Activated naive CD4-positive, alpha-beta T cell treated with anti-CD3 and anti-CD28 coated beads, Interleukin-2, amount 10 ng/mL, durations not matched to agents 7 days and 5 days (primary cell): ENCODE results near the gene ISCU.

Experiments
- CTCF ChIA-PET: fragments of 350-600 bp; sonication (Branson Sonifier 250); formaldehyde crosslinking; loops from one replicate; lab custom pipeline; 2021; ENCODE audit warnings: antibody characterized with exemption; lab: Charles Lee
- DNase-seq: peaks from one replicate; pipeline ENCODE4 v3.0.0-alpha.2; 2020
- H3K27ac Mint-ChIP-seq: one replicate; pipeline ENCODE4 v1.8.0; 2021; ENCODE audit warnings: mild to moderate bottlenecking, moderate library complexity, mixed read lengths
- H3K27me3 Mint-ChIP-seq: one replicate; pipeline ENCODE4 v1.8.0; 2021; ENCODE audit warnings: mild to moderate bottlenecking, mixed read lengths
- H3K36me3 Mint-ChIP-seq: one replicate; pipeline ENCODE4 v1.8.0; 2021; ENCODE audit warnings: mixed read lengths
- H3K4me1 Mint-ChIP-seq: one replicate; pipeline ENCODE4 v1.8.0; 2021; ENCODE audit warnings: mixed read lengths
- H3K4me3 Mint-ChIP-seq: one replicate; pipeline ENCODE4 v1.8.0; 2021; ENCODE audit warnings: mild to moderate bottlenecking, moderate library complexity, mixed read lengths
- H3K9me3 Mint-ChIP-seq: one replicate; pipeline ENCODE4 v1.8.0; 2021; ENCODE audit warnings: mixed read lengths

ISCU gene

GRCh38 chr12:108602976-108603704 lies 40.7 kb downstream of the ISCU start:
- no peak overlapping the region for H3K4me3 Mint-ChIP-seq
- no peak for DNase-seq
- CTCF ChIA-PET: no interaction called here
- H3K36me3 Mint-ChIP-seq: no peaks in the 10 kb centered on the region
- H3K4me1 Mint-ChIP-seq: no peaks in the 10 kb centered on the region
- peaks cover 7% of the 10 kb centered on the region for H3K27me3 Mint-ChIP-seq
- peaks cover 5% of the 10 kb centered on the region for H3K9me3 Mint-ChIP-seq
- H3K27ac Mint-ChIP-seq: no peak overlapping the region

- no peak for DNase-seq
- H3K27me3 Mint-ChIP-seq: peaks cover 12% of the 10 kb centered on the region
- no peak overlapping the region for H3K27ac Mint-ChIP-seq
- CTCF ChIA-PET: interaction anchor here (1.0 kb wide), 1 partner anchor 9 kb away, joined by 3 read pairs; no protein-coding TSS in a partner anchor
- no peaks in the 10 kb centered on the region for H3K36me3 Mint-ChIP-seq
- no peaks in the 10 kb centered on the region for H3K4me1 Mint-ChIP-seq
- H3K9me3 Mint-ChIP-seq: peaks cover 5% of the 10 kb centered on the region
- H3K4me3 Mint-ChIP-seq: no peak overlapping the region
Measured at GRCh38 chr12:108603743-108604142, 41.3 kb downstream of the ISCU start.

GRCh38 chr12:108604208-108604941 lies 42.0 kb downstream of the ISCU start:
- Mint-ChIP-seq H3K9me3 (peaks cover 5% of the 10 kb centered on the region), H3K4me1 (no peaks in the 10 kb centered on the region), H3K27me3 (peaks cover 15% of the 10 kb centered on the region), H3K27ac (no peak overlapping the region), H3K36me3 (no peaks in the 10 kb centered on the region), H3K4me3 (no peak overlapping the region)
- CTCF ChIA-PET: interaction anchor here (0.8 to 1.2 kb wide), 3 partner anchors 8 to 36 kb away, joined by 3 read pairs; no protein-coding TSS in a partner anchor
- DNase-seq: no peak

- Mint-ChIP-seq H3K4me3 (no peak overlapping the region), H3K27ac (peak overlapping the region; percentile 66), H3K27me3 (peaks cover 21% of the 10 kb centered on the region), H3K4me1 (no peaks in the 10 kb centered on the region), H3K9me3 (peaks cover 5% of the 10 kb centered on the region), H3K36me3 (no peaks in the 10 kb centered on the region)
- CTCF ChIA-PET: interaction anchor here (0.8 to 1.2 kb wide), 2 partner anchors 13 to 37 kb away, joined by 3 read pairs; no protein-coding TSS in a partner anchor
- no peak for DNase-seq
Measured at GRCh38 chr12:108605000-108605689, 42.7 kb downstream of the ISCU start.

- no peak overlapping the region for H3K4me3 Mint-ChIP-seq
- H3K9me3 Mint-ChIP-seq: peaks cover 5% of the 10 kb centered on the region
- CTCF ChIA-PET: interaction anchor here (1.2 kb wide), 1 partner anchor 12 kb away, joined by 3 read pairs; no protein-coding TSS in a partner anchor
- DNase-seq: no peak
- no peak overlapping the region for H3K27ac Mint-ChIP-seq
- no peaks in the 10 kb centered on the region for H3K36me3 Mint-ChIP-seq
- H3K27me3 Mint-ChIP-seq: peaks cover 29% of the 10 kb centered on the region
- no peaks in the 10 kb centered on the region for H3K4me1 Mint-ChIP-seq
Measured at GRCh38 chr12:108605690-108606406, 43.5 kb downstream of the ISCU start.

- H3K36me3 Mint-ChIP-seq: no peaks in the 10 kb centered on the region
- H3K27me3 Mint-ChIP-seq: peaks cover 33% of the 10 kb centered on the region
- no peak for DNase-seq
- no peak overlapping the region for H3K4me3 Mint-ChIP-seq
- no peaks in the 10 kb centered on the region for H3K4me1 Mint-ChIP-seq
- CTCF ChIA-PET: no interaction called here
- no peak overlapping the region for H3K27ac Mint-ChIP-seq
- peaks cover 5% of the 10 kb centered on the region for H3K9me3 Mint-ChIP-seq
Measured at GRCh38 chr12:108606492-108606891, 44.1 kb downstream of the ISCU start.

GRCh38 chr12:108607981-108608600 lies 45.7 kb downstream of the ISCU start:
- Mint-ChIP-seq H3K4me3 (no peak overlapping the region), H3K27me3 (peaks cover 33% of the 10 kb centered on the region), H3K9me3 (peaks cover 5% of the 10 kb centered on the region), H3K36me3 (no peaks in the 10 kb centered on the region), H3K27ac (no peak overlapping the region), H3K4me1 (no peaks in the 10 kb centered on the region)
- no peak for DNase-seq
- CTCF ChIA-PET: interaction anchor here (1.5 kb wide), 1 partner anchor 10 kb away, joined by 4 read pairs; no protein-coding TSS in a partner anchor

GRCh38 chr12:108608616-108609015 lies 46.2 kb downstream of the ISCU start:
- Mint-ChIP-seq H3K9me3 (peaks cover 5% of the 10 kb centered on the region), H3K36me3 (no peaks in the 10 kb centered on the region), H3K4me3 (no peak overlapping the region), H3K4me1 (no peaks in the 10 kb centered on the region), H3K27me3 (peaks cover 33% of the 10 kb centered on the region), H3K27ac (no peak overlapping the region)
- DNase-seq: no peak
- CTCF ChIA-PET: interaction anchor here (1.5 kb wide), 1 partner anchor 9 kb away, joined by 3 read pairs; no protein-coding TSS in a partner anchor

- Mint-ChIP-seq H3K27ac (no peak overlapping the region), H3K9me3 (peaks cover 5% of the 10 kb centered on the region), H3K4me3 (no peak overlapping the region), H3K27me3 (peaks cover 30% of the 10 kb centered on the region), H3K36me3 (peaks cover 5% of the 10 kb centered on the region), H3K4me1 (no peaks in the 10 kb centered on the region)
- DNase-seq: no peak
- CTCF ChIA-PET: interaction anchor here (1.0 to 1.5 kb wide), 2 partner anchors 8 to 36 kb away, joined by 3 read pairs; no protein-coding TSS in a partner anchor
Measured at GRCh38 chr12:108609537-108610335, 47.3 kb downstream of the ISCU start.

GRCh38 chr12:108610336-108610815 lies 48.0 kb downstream of the ISCU start:
- no peaks in the 10 kb centered on the region for H3K4me1 Mint-ChIP-seq
- no peak for DNase-seq
- H3K27me3 Mint-ChIP-seq: peaks cover 27% of the 10 kb centered on the region
- H3K36me3 Mint-ChIP-seq: peaks cover 9% of the 10 kb centered on the region
- peaks cover 5% of the 10 kb centered on the region for H3K9me3 Mint-ChIP-seq
- CTCF ChIA-PET: interaction anchor here (1.0 kb wide), 1 partner anchor 37 kb away, joined by 3 read pairs; no protein-coding TSS in a partner anchor
- H3K4me3 Mint-ChIP-seq: no peak overlapping the region
- no peak overlapping the region for H3K27ac Mint-ChIP-seq

- H3K36me3 Mint-ChIP-seq: peaks cover 15% of the 10 kb centered on the region
- peaks cover under 1% of the 10 kb centered on the region for H3K4me1 Mint-ChIP-seq
- peaks cover 6% of the 10 kb centered on the region for H3K9me3 Mint-ChIP-seq
- CTCF ChIA-PET: interaction anchor here (0.5 to 1.0 kb wide), 2 partner anchors 38 to 401 kb away, joined by 3 to 6 read pairs; no protein-coding TSS in a partner anchor
- no peak overlapping the region for H3K4me3 Mint-ChIP-seq
- H3K27me3 Mint-ChIP-seq: peaks cover 25% of the 10 kb centered on the region
- no peak for DNase-seq
- no peak overlapping the region for H3K27ac Mint-ChIP-seq
Measured at GRCh38 chr12:108610856-108611605, 48.6 kb downstream of the ISCU start.
